WTC11 (cell line): ENCODE measurements around the gene AGPS.

Source experiments
- ATF1 ChIP-seq: sonication (generic); formaldehyde crosslinking; IDR thresholded peaks from 2 replicates; pipeline ENCODE4 v1.8.1; 2023; ENCODE audit warnings: mild to moderate bottlenecking, moderate library complexity, missing genetic modification reagents
- FOXK1 ChIP-seq: sonication (generic); formaldehyde crosslinking; IDR thresholded peaks from 2 replicates; pipeline ENCODE4 v1.8.0; 2022; ENCODE audit warnings: mild to moderate bottlenecking, moderate library complexity, missing genetic modification reagents
- JUN ChIP-seq: sonication (generic); formaldehyde crosslinking; IDR thresholded peaks from 2 replicates; pipeline ENCODE4 v1.8.0; 2023; ENCODE audit warnings: mild to moderate bottlenecking, missing genetic modification reagents
- NR1H2 ChIP-seq: sonication (generic); formaldehyde crosslinking; IDR thresholded peaks from 2 replicates; pipeline ENCODE4 v1.9.0; 2021; ENCODE audit warnings: mild to moderate bottlenecking, moderate library complexity, missing genetic modification reagents
- NR2C2 ChIP-seq: sonication (generic); formaldehyde crosslinking; IDR thresholded peaks from 2 replicates; pipeline ENCODE4 v1.8.0; 2022; ENCODE audit warnings: mild to moderate bottlenecking, missing genetic modification reagents
- ZNF121 ChIP-seq: sonication (generic); formaldehyde crosslinking; IDR thresholded peaks from 2 replicates; pipeline ENCODE4 v1.8.0; 2023; ENCODE audit warnings: missing genetic modification reagents
- TF ChIP-seq, protein P1 (sequence below): sonication (generic); formaldehyde crosslinking; IDR thresholded peaks from 2 replicates; pipeline ENCODE4 v1.8.1; 2022; ENCODE audit warnings: mild to moderate bottlenecking, missing genetic modification reagents, moderate library complexity, borderline replicate concordance
- TF ChIP-seq, protein P2 (sequence below): fragments of 200-600 bp; IDR thresholded peaks from 2 replicates; pipeline ENCODE4 v1.8.0; 2022; ENCODE audit warnings: antibody characterized with exemption
- TF ChIP-seq, protein P3 (sequence below): fragments of 250-450 bp; sonication (Bioruptor Pico); IDR thresholded peaks from 2 replicates; pipeline ENCODE4 v1.9.0; 2021; ENCODE audit warnings: mild to moderate bottlenecking, borderline replicate concordance

GRCh38 chr2:177405029-177405692 lies 12.6 kb downstream of the AGPS start:
- TF ChIP-seq NR2C2 (CRISPR knock-in tag) (no peak), FOXK1 (CRISPR knock-in tag) (no peak), NR1H2 (no peak), ATF1 (CRISPR knock-in tag) (no peak), ZNF121 (CRISPR knock-in tag) (no peak), JUN (CRISPR knock-in tag) (no peak)
- TF ChIP-seq, protein P1, sequence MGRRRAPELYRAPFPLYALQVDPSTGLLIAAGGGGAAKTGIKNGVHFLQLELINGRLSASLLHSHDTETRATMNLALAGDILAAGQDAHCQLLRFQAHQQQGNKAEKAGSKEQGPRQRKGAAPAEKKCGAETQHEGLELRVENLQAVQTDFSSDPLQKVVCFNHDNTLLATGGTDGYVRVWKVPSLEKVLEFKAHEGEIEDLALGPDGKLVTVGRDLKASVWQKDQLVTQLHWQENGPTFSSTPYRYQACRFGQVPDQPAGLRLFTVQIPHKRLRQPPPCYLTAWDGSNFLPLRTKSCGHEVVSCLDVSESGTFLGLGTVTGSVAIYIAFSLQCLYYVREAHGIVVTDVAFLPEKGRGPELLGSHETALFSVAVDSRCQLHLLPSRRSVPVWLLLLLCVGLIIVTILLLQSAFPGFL (CRISPR knock-in tag): no peak
- TF ChIP-seq, protein P2, sequence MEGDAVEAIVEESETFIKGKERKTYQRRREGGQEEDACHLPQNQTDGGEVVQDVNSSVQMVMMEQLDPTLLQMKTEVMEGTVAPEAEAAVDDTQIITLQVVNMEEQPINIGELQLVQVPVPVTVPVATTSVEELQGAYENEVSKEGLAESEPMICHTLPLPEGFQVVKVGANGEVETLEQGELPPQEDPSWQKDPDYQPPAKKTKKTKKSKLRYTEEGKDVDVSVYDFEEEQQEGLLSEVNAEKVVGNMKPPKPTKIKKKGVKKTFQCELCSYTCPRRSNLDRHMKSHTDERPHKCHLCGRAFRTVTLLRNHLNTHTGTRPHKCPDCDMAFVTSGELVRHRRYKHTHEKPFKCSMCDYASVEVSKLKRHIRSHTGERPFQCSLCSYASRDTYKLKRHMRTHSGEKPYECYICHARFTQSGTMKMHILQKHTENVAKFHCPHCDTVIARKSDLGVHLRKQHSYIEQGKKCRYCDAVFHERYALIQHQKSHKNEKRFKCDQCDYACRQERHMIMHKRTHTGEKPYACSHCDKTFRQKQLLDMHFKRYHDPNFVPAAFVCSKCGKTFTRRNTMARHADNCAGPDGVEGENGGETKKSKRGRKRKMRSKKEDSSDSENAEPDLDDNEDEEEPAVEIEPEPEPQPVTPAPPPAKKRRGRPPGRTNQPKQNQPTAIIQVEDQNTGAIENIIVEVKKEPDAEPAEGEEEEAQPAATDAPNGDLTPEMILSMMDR: no peak
- TF ChIP-seq, protein P3, sequence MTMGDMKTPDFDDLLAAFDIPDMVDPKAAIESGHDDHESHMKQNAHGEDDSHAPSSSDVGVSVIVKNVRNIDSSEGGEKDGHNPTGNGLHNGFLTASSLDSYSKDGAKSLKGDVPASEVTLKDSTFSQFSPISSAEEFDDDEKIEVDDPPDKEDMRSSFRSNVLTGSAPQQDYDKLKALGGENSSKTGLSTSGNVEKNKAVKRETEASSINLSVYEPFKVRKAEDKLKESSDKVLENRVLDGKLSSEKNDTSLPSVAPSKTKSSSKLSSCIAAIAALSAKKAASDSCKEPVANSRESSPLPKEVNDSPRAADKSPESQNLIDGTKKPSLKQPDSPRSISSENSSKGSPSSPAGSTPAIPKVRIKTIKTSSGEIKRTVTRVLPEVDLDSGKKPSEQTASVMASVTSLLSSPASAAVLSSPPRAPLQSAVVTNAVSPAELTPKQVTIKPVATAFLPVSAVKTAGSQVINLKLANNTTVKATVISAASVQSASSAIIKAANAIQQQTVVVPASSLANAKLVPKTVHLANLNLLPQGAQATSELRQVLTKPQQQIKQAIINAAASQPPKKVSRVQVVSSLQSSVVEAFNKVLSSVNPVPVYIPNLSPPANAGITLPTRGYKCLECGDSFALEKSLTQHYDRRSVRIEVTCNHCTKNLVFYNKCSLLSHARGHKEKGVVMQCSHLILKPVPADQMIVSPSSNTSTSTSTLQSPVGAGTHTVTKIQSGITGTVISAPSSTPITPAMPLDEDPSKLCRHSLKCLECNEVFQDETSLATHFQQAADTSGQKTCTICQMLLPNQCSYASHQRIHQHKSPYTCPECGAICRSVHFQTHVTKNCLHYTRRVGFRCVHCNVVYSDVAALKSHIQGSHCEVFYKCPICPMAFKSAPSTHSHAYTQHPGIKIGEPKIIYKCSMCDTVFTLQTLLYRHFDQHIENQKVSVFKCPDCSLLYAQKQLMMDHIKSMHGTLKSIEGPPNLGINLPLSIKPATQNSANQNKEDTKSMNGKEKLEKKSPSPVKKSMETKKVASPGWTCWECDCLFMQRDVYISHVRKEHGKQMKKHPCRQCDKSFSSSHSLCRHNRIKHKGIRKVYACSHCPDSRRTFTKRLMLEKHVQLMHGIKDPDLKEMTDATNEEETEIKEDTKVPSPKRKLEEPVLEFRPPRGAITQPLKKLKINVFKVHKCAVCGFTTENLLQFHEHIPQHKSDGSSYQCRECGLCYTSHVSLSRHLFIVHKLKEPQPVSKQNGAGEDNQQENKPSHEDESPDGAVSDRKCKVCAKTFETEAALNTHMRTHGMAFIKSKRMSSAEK (CRISPR knock-in tag): no peak
